ENCODE data around the gene L3MBTL3.
"Not testable (repeated sequence)": the region's sequence is repeated elsewhere in the genome, so short reads cannot be mapped to it uniquely, and the experiment has no call there.

Gene L3MBTL3

DNA sequence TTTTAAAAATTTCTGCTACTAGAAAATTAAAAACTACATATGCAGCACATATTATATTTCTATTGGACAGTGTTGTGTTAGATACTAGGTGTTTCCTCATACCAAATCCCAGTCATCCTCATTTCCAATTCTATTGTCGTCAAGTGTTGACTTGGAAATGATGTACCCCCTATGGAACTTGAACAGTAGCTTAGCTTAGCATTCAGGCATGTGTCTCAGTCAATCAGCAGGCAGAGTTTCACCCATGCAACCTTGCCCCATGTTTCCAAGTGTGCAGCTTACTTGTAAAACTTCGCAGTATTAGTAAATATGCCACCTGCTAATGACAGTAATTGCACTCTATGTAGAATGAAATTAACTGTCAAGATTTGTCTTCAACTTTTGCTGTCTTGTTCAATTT is 144.9 kb downstream of the L3MBTL3 start:
- Histone ChIP-seq H4K20me1 (ENCODE audit: insufficient read depth) (no peaks in the 10 kb centered on the region), H2AFZ (ENCODE audit: low read depth) (no peak overlapping the region), H3K4me2 (no peak overlapping the region), H3K27me3 (ENCODE audit: insufficient read depth, low read depth) (no peaks in the 10 kb centered on the region), H3K9ac (no peak overlapping the region), H3K4me3 (IDR thresholded peaks at IDR 0.05; ENCODE audit: insufficient read depth, low read depth, low read length) (no peak overlapping the region), H3K27ac (no peak overlapping the region), H3K4me1 (ENCODE audit: low read depth, poor library complexity, severe bottlenecking) (no peaks in the 10 kb centered on the region), H3K36me3 (ENCODE audit: insufficient read depth) (no peaks in the 10 kb centered on the region), H3K79me2 (ENCODE audit: insufficient read depth, low read depth) (no peaks in the 10 kb centered on the region)
- TF ChIP-seq, protein P1, sequence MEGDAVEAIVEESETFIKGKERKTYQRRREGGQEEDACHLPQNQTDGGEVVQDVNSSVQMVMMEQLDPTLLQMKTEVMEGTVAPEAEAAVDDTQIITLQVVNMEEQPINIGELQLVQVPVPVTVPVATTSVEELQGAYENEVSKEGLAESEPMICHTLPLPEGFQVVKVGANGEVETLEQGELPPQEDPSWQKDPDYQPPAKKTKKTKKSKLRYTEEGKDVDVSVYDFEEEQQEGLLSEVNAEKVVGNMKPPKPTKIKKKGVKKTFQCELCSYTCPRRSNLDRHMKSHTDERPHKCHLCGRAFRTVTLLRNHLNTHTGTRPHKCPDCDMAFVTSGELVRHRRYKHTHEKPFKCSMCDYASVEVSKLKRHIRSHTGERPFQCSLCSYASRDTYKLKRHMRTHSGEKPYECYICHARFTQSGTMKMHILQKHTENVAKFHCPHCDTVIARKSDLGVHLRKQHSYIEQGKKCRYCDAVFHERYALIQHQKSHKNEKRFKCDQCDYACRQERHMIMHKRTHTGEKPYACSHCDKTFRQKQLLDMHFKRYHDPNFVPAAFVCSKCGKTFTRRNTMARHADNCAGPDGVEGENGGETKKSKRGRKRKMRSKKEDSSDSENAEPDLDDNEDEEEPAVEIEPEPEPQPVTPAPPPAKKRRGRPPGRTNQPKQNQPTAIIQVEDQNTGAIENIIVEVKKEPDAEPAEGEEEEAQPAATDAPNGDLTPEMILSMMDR (conservative IDR thresholded peaks at IDR 0.05; ENCODE audit: low read depth, low read length) = no peak

DNA sequence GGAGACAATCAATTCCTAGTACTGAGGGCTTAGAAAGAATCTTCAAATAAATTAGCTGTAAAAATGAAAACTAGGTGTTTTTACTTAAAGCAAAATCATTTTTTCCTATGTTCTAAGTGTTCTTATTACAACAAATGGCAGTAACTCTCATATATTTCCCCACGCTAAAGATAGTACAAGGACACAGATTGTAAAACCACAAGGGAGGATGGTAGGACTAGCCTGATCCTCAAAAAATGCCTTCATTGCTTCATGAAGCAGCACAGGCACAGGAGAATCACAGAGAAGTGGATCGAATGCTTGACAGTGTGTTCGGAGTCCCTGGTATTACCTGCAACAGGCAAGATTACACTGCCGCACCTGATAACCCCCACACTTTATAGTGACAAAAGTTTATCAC is 145.9 kb downstream of the L3MBTL3 start:
- no peak overlapping the region for H3K27ac ChIP-seq
- TF ChIP-seq, protein P1 (conservative IDR thresholded peaks at IDR 0.05; ENCODE audit: low read depth, low read length) = no peak
- H3K27me3 ChIP-seq (ENCODE audit: insufficient read depth, low read depth) = no peaks in the 10 kb centered on the region

DNA sequence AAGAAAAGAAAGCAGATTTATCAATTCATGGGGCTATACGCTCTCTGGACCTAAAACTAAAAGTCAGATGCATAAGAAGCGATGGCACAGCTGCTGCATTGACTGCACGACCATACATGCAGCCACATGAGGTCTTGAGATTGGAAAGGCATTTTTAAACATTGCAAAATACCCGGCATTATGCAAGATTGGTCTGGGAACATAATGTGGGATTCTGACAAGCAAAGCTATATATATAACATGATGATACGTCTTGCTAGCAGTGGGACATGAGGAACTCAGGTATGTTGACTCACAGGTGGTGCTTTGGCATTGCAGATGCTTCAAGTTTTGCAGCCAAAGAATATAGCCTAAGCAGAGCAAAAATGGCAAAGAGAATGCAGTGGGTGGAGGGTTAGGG is 149.3 kb downstream of the L3MBTL3 start:
- no peak overlapping the region for H3K27ac ChIP-seq
- H3K4me2 ChIP-seq = no peak overlapping the region
- TF ChIP-seq, protein P1 (conservative IDR thresholded peaks at IDR 0.05; ENCODE audit: low read depth, low read length) = no peak
- H4K20me1 ChIP-seq (ENCODE audit: insufficient read depth) = no peaks in the 10 kb centered on the region
- no peak overlapping the region for H3K9ac ChIP-seq
- H3K4me1 ChIP-seq (ENCODE audit: low read depth, poor library complexity, severe bottlenecking) = no peaks in the 10 kb centered on the region
- H3K79me2 ChIP-seq (ENCODE audit: insufficient read depth, low read depth) = no peaks in the 10 kb centered on the region
- no peaks in the 10 kb centered on the region for H3K27me3 ChIP-seq (ENCODE audit: insufficient read depth, low read depth)
- no peak overlapping the region for H2AFZ ChIP-seq (ENCODE audit: low read depth)
- no peaks in the 10 kb centered on the region for H3K36me3 ChIP-seq (ENCODE audit: insufficient read depth)
- no peak overlapping the region for H3K4me3 ChIP-seq (IDR thresholded peaks at IDR 0.05; ENCODE audit: insufficient read depth, low read depth, low read length)

More for the DNA sequence above, 145.9 kb downstream of the L3MBTL3 start:
- H4K20me1 ChIP-seq (ENCODE audit: insufficient read depth) = no peaks in the 10 kb centered on the region
- no peak overlapping the region for H3K4me3 ChIP-seq (IDR thresholded peaks at IDR 0.05; ENCODE audit: insufficient read depth, low read depth, low read length)
- no peaks in the 10 kb centered on the region for H3K79me2 ChIP-seq (ENCODE audit: insufficient read depth, low read depth)
- no peak overlapping the region for H3K9ac ChIP-seq
- no peaks in the 10 kb centered on the region for H3K4me1 ChIP-seq (ENCODE audit: low read depth, poor library complexity, severe bottlenecking)
- no peaks in the 10 kb centered on the region for H3K36me3 ChIP-seq (ENCODE audit: insufficient read depth)
- H3K4me2 ChIP-seq = no peak overlapping the region
- no peak overlapping the region for H2AFZ ChIP-seq (ENCODE audit: low read depth)

DNA sequence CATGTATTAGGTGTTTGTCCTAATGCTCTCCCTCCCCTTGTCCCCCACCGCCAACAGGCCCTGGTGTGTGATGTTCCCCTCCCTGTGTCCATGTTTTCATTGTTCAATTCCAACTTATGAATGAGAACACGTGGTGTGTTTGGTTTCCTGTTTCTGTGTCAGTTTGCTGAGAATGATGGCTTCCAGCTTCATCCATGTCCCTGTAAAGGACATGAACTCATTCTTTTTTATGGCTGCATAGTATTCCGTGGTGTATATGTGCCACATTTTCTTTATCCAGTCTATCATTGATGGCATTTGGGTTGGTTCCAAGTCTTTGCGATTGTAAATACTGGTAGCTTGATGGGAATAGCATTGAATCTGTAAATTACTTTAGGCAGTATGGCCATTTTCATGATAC is 151.8 kb downstream of the L3MBTL3 start:
- not testable (repeated sequence) for H4K20me1 ChIP-seq (ENCODE audit: insufficient read depth); H3K9ac ChIP-seq; H3K4me2 ChIP-seq; H3K36me3 ChIP-seq (ENCODE audit: insufficient read depth); H3K27ac ChIP-seq; H2AFZ ChIP-seq (ENCODE audit: low read depth); H3K79me2 ChIP-seq (ENCODE audit: insufficient read depth, low read depth); H3K4me3 ChIP-seq (IDR thresholded peaks at IDR 0.05; ENCODE audit: insufficient read depth, low read depth, low read length); H3K27me3 ChIP-seq (ENCODE audit: insufficient read depth, low read depth); H3K4me1 ChIP-seq (ENCODE audit: low read depth, poor library complexity, severe bottlenecking)

DNA sequence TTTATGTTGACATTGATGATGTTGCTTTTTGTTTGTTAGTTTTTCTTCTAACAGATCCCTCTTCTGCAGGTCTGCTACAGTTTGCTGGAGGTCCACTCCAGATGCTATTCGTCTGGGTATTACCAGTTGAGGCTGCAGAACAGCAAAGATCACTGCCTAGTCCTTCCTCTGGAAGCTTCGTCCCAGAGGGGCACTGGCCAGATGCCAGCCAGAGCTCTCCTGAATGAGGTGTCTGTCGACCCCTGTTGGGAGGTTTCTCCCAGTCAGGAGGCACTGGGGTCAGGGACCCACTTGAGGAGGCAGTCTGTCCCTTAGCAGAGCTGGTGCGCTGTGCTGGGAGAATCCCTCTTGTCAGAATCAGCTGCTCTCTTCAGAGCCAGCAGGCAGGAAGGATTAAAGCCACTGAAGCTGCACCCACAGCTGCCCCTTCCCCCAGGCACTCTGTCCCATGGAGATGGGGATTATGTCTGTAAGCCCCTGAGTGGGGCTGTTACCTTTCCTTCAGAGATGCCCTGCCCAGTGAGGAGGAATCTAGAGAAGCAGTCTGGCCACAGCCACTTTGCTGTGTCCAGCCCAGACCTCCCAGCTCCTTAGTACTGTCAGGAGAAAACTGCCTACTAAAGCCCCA is 155.1 kb downstream of the L3MBTL3 start:
- H3K4me1 ChIP-seq (ENCODE audit: low read depth, poor library complexity, severe bottlenecking); H3K27me3 ChIP-seq (ENCODE audit: insufficient read depth, low read depth); H3K36me3 ChIP-seq (ENCODE audit: insufficient read depth); H3K79me2 ChIP-seq (ENCODE audit: insufficient read depth, low read depth); H4K20me1 ChIP-seq (ENCODE audit: insufficient read depth); H3K9ac ChIP-seq; H3K4me2 ChIP-seq; H3K27ac ChIP-seq; H2AFZ ChIP-seq (ENCODE audit: low read depth); H3K4me3 ChIP-seq (IDR thresholded peaks at IDR 0.05; ENCODE audit: insufficient read depth, low read depth, low read length): not testable (repeated sequence)
